K562 (cell line): ENCODE measurements around the gene NEK1. TPM values are rescaled to one million over a fixed set of nuclear protein-coding genes. Genes with fewer than 3 reads are reported as not detected.

Source experiments
- DMBX1 ChIP-seq: fragments of 250-450 bp; sonication (Bioruptor Pico); IDR thresholded peaks from 2 replicates; pipeline ENCODE4 v1.8.0; 2022; ENCODE audit warnings: inconsistent platforms, mild to moderate bottlenecking, moderate library complexity, borderline replicate concordance
- HDAC2 ChIP-seq: fragments of 450-650 bp; IDR thresholded peaks from 2 replicates; pipeline ENCODE4 v1.6.1; 2016; ENCODE audit warnings: mild to moderate bottlenecking
- ILK ChIP-seq: fragments of 450-650 bp; IDR thresholded peaks from 2 replicates; pipeline ENCODE4 v1.6.1; 2016; ENCODE audit warnings: missing genetic modification characterization, low read depth, mild to moderate bottlenecking, missing compliant biosample characterization, moderate library complexity, borderline replicate concordance
- POU5F1 ChIP-seq: fragments of 150-350 bp; IDR thresholded peaks from 2 replicates; pipeline ENCODE4 v1.6.1; 2014; ENCODE audit warnings: borderline replicate concordance, low read length, low read depth, mild to moderate bottlenecking; ENCODE audit not compliant: partially characterized antibody
- RCOR1 ChIP-seq, 2 experiments: IDR thresholded peaks; 2 replicates each; pipeline ENCODE4 v1.6.1; 2012; ENCODE audit warnings: low read depth in 2 of 2, low read length in 2 of 2, borderline replicate concordance in 1 of 2, improper control_type of control experiment in 1 of 2
- SIN3B ChIP-seq: fragments of 450-650 bp; IDR thresholded peaks from 2 replicates; pipeline ENCODE4 v1.6.1; 2017; ENCODE audit warnings: low read depth, mild to moderate bottlenecking, moderate library complexity
- ZNF785 ChIP-seq: fragments of 250-450 bp; sonication (Bioruptor Pico); IDR thresholded peaks from 2 replicates; pipeline ENCODE4 v1.4.0; 2020; ENCODE audit warnings: mild to moderate bottlenecking
- polyA plus RNA-seq, 8 experiments: library from polyadenylated mRNA; depleted of rRNA in 4 of 8; stranded (reverse) in 5 of 8; unstranded in 3 of 8; fragments of >200 nt; fragmentation: Nextera tagmentation in 2 of 8; fragmentation: Illumina TruSeq in 1 of 8; extraction: Ambion mirVana in 2 of 8; extraction: Trizol in 1 of 8; gene quantifications; 2 replicates each; pipeline versions ENCODE4 v1.2.1 to v1.2.3, GENCODE V29; 2011 to 2014; ENCODE audit warnings: inconsistent platforms in 1 of 8, missing spikeins in 1 of 8
- total RNA-seq, 7 experiments: library from RNA; depleted of rRNA in 6 of 7; stranded (reverse); fragments of >200 nt in 6 of 7; fragmentation: Illumina TruSeq in 2 of 7; extraction: Trizol in 2 of 7; gene quantifications; 2 replicates each; pipeline versions ENCODE4 v1.2.1 to v1.2.3, GENCODE V29; 2011 to 2021; ENCODE audit warnings: low replicate concordance in 1 of 7
- TF ChIP-seq, protein P1 (sequence below): sonication (generic); formaldehyde crosslinking; IDR thresholded peaks from 2 replicates; pipeline ENCODE4 v1.8.1; 2023; ENCODE audit warnings: mild to moderate bottlenecking, missing genetic modification reagents
- TF ChIP-seq, protein P2 (sequence below): fragments of 450-650 bp; IDR thresholded peaks from 2 replicates; pipeline ENCODE4 v1.6.1; 2016
- TF ChIP-seq, protein P3 (sequence below), 2 experiments: fragments of 450-650 bp; IDR thresholded peaks; 2 replicates each; pipeline ENCODE4 v1.6.1; 2018; ENCODE audit warnings: mild to moderate bottlenecking in 2 of 2, low read depth in 1 of 2; ENCODE audit not compliant: partially characterized antibody in 2 of 2
- TF ChIP-seq, protein P4 (sequence below), 2 experiments: IDR thresholded peaks in 1 of 2; conservative IDR thresholded peaks in 1 of 2; 2 replicates each; pipeline ENCODE4 v1.6.1; 2016; ENCODE audit warnings: low read depth in 2 of 2, mild to moderate bottlenecking in 1 of 2, missing compliant biosample characterization in 1 of 2, missing genetic modification characterization in 1 of 2, moderate library complexity in 1 of 2
- TF ChIP-seq, protein P5 (sequence below): fragments of 450-650 bp; formaldehyde crosslinking; conservative IDR thresholded peaks from 2 replicates; pipeline ENCODE4 v1.4.0; 2022; ENCODE audit warnings: mild to moderate bottlenecking, missing genetic modification characterization

The NEK1 gene
- total and polyA plus RNA-seq, 9 of the 15 experiments (the other 6 are each of a cell fraction or from before 2014, with no cell fraction given), result 6.2 to 15.7 (median 10.3) TPM

DNA sequence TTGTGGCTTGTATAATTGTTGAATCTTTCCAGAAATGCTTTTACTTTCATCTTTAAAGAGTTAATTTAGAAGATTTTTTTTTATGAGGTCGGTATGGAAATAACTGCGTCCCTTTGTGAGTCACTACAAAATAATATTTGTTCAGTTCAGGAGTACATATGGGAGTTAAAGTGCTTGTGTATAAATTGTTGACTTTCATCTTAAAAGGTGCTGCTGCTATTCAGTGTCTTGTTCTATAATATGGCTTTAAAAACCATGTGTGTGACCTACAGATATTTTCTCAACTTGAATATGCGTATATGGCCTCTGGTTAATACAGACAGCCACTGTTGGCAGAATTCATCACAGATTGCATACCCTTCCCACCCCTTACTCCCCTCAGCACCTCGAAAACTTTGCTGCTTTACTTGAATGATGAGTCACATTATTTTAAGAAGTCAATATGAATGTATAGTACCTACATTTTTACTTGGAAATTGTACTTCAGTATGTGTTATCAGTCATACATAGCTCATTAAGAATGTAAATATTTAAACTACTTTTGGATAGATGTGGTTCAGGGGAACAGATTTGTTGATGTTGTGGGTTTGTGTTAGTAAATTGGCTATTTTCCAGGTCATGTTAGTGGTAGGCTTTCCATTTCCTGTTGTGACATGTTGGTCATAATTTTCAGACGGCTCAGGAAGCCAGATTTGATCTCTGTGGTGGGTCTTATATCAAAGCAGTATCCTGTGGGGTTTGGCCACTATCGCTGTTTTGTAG, 9.5 kb upstream of the NEK1 start (continued):
- TF ChIP-seq, protein P1, sequence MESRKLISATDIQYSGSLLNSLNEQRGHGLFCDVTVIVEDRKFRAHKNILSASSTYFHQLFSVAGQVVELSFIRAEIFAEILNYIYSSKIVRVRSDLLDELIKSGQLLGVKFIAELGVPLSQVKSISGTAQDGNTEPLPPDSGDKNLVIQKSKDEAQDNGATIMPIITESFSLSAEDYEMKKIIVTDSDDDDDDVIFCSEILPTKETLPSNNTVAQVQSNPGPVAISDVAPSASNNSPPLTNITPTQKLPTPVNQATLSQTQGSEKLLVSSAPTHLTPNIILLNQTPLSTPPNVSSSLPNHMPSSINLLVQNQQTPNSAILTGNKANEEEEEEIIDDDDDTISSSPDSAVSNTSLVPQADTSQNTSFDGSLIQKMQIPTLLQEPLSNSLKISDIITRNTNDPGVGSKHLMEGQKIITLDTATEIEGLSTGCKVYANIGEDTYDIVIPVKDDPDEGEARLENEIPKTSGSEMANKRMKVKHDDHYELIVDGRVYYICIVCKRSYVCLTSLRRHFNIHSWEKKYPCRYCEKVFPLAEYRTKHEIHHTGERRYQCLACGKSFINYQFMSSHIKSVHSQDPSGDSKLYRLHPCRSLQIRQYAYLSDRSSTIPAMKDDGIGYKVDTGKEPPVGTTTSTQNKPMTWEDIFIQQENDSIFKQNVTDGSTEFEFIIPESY, result no peak
- TF ChIP-seq, protein P2, sequence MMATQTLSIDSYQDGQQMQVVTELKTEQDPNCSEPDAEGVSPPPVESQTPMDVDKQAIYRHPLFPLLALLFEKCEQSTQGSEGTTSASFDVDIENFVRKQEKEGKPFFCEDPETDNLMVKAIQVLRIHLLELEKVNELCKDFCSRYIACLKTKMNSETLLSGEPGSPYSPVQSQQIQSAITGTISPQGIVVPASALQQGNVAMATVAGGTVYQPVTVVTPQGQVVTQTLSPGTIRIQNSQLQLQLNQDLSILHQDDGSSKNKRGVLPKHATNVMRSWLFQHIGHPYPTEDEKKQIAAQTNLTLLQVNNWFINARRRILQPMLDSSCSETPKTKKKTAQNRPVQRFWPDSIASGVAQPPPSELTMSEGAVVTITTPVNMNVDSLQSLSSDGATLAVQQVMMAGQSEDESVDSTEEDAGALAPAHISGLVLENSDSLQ, result peak; percentile 54; the same call in 1 of the 2 replicates
- TF ChIP-seq DMBX1 (CRISPR knock-in tag) (no peak), RCOR1 (IDR thresholded peaks at IDR 0.05; ENCODE audit: borderline replicate concordance in 1 of 2, low read depth in 2 of 2, low read length in 2 of 2) (peak in 1 of 2 experiments; percentile 89; a peak in 3 of 4 replicates), POU5F1 (no peak), ILK (no peak), ZNF785 (CRISPR knock-in tag) (no peak), HDAC2 (peak; percentile 63; the same call in 1 of the 2 replicates), SIN3B (no peak)
- TF ChIP-seq, protein P3, sequence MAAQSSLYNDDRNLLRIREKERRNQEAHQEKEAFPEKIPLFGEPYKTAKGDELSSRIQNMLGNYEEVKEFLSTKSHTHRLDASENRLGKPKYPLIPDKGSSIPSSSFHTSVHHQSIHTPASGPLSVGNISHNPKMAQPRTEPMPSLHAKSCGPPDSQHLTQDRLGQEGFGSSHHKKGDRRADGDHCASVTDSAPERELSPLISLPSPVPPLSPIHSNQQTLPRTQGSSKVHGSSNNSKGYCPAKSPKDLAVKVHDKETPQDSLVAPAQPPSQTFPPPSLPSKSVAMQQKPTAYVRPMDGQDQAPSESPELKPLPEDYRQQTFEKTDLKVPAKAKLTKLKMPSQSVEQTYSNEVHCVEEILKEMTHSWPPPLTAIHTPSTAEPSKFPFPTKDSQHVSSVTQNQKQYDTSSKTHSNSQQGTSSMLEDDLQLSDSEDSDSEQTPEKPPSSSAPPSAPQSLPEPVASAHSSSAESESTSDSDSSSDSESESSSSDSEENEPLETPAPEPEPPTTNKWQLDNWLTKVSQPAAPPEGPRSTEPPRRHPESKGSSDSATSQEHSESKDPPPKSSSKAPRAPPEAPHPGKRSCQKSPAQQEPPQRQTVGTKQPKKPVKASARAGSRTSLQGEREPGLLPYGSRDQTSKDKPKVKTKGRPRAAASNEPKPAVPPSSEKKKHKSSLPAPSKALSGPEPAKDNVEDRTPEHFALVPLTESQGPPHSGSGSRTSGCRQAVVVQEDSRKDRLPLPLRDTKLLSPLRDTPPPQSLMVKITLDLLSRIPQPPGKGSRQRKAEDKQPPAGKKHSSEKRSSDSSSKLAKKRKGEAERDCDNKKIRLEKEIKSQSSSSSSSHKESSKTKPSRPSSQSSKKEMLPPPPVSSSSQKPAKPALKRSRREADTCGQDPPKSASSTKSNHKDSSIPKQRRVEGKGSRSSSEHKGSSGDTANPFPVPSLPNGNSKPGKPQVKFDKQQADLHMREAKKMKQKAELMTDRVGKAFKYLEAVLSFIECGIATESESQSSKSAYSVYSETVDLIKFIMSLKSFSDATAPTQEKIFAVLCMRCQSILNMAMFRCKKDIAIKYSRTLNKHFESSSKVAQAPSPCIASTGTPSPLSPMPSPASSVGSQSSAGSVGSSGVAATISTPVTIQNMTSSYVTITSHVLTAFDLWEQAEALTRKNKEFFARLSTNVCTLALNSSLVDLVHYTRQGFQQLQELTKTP (IDR thresholded peaks at IDR 0.05; ENCODE audit: low read depth in 1 of 2, partially characterized antibody in 2 of 2), result peak in 1 of 2 experiments; percentile 35
- TF ChIP-seq, protein P4, sequence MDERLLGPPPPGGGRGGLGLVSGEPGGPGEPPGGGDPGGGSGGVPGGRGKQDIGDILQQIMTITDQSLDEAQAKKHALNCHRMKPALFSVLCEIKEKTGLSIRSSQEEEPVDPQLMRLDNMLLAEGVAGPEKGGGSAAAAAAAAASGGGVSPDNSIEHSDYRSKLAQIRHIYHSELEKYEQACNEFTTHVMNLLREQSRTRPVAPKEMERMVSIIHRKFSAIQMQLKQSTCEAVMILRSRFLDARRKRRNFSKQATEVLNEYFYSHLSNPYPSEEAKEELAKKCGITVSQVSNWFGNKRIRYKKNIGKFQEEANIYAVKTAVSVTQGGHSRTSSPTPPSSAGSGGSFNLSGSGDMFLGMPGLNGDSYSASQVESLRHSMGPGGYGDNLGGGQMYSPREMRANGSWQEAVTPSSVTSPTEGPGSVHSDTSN (CRISPR knock-in tag; IDR thresholded peaks at IDR 0.05; ENCODE audit: low read depth), result no peak
- TF ChIP-seq, protein P4 (tag; conservative IDR thresholded peaks at IDR 0.05; ENCODE audit: low read depth), result peak; percentile 64
- TF ChIP-seq, protein P5, sequence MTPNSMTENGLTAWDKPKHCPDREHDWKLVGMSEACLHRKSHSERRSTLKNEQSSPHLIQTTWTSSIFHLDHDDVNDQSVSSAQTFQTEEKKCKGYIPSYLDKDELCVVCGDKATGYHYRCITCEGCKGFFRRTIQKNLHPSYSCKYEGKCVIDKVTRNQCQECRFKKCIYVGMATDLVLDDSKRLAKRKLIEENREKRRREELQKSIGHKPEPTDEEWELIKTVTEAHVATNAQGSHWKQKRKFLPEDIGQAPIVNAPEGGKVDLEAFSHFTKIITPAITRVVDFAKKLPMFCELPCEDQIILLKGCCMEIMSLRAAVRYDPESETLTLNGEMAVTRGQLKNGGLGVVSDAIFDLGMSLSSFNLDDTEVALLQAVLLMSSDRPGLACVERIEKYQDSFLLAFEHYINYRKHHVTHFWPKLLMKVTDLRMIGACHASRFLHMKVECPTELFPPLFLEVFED, result peak; percentile 59; the same call in 1 of the 2 replicates
